Neutrophil (primary cell): ENCODE measurements around the gene PILRB.

Experiments used
- H3K27ac ChIP-seq: fragments of 200-600 bp; sonication (generic); 2 replicates; pipeline ENCODE4 v1.5.1; 2016; ENCODE audit warnings: mild to moderate bottlenecking, moderate library complexity
- H3K27me3 ChIP-seq: fragments of 200-600 bp; sonication (generic); 2 replicates; pipeline ENCODE4 v1.6.0; 2016; ENCODE audit warnings: mild to moderate bottlenecking
- H3K36me3 ChIP-seq: fragments of 200-600 bp; sonication (generic); 2 replicates; pipeline ENCODE4 v1.5.1; 2017
- H3K4me1 ChIP-seq, 2 experiments: fragments of 200-600 bp in 1 of 2; sonication (generic) in 1 of 2; 1 replicate in 1 of 2; 2 replicates in 1 of 2; pipeline versions ENCODE4 v1.5.1 to v1.6.1; 2013 to 2016; ENCODE audit warnings: low read depth in 1 of 2, low read length in 1 of 2, mild to moderate bottlenecking in 1 of 2, moderate library complexity in 1 of 2; ENCODE audit not compliant: control insufficient read depth in 1 of 2, insufficient read depth in 1 of 2
- H3K4me3 ChIP-seq, 2 experiments: fragments of 200-600 bp in 1 of 2; sonication (generic) in 1 of 2; 1 replicate in 1 of 2; 2 replicates in 1 of 2; pipeline ENCODE4 v1.5.1; 2013 to 2016; ENCODE audit warnings: low read depth in 1 of 2, low read length in 1 of 2, mild to moderate bottlenecking in 1 of 2, moderate library complexity in 1 of 2
- H3K9me3 ChIP-seq: fragments of 200-600 bp; sonication (generic); 2 replicates; pipeline ENCODE4 v1.5.1; 2016
- CTCF ChIP-seq: fragments of 200-600 bp; sonication (generic); IDR thresholded peaks from 2 replicates; pipeline ENCODE4 v1.5.1; 2016; ENCODE audit warnings: antibody characterized with exemption

The PILRB gene

GRCh38 chr7:100413346-100413745, 55.4 kb downstream of the PILRB start:
- Histone ChIP-seq H3K27me3 (no peaks in the 10 kb centered on the region), H3K9me3 (no peaks in the 10 kb centered on the region), H3K4me3 (no peak overlapping the region), H3K27ac (peak overlapping the region; percentile 51), H3K4me1 (peaks cover 7 to 12% of the 10 kb centered on the region in 2 experiments), H3K36me3 (peaks cover 46% of the 10 kb centered on the region)
- TF ChIP-seq CTCF: no peak

GRCh38 chr7:100413889-100414288, 56.0 kb downstream of the PILRB start:
- Histone ChIP-seq H3K27me3 (no peaks in the 10 kb centered on the region), H3K27ac (peak overlapping the region; percentile 51), H3K4me1 (peaks cover 7 to 12% of the 10 kb centered on the region in 2 experiments), H3K9me3 (no peaks in the 10 kb centered on the region), H3K4me3 (no peak overlapping the region), H3K36me3 (peaks cover 44% of the 10 kb centered on the region)
- TF ChIP-seq CTCF: no peak

DNA sequence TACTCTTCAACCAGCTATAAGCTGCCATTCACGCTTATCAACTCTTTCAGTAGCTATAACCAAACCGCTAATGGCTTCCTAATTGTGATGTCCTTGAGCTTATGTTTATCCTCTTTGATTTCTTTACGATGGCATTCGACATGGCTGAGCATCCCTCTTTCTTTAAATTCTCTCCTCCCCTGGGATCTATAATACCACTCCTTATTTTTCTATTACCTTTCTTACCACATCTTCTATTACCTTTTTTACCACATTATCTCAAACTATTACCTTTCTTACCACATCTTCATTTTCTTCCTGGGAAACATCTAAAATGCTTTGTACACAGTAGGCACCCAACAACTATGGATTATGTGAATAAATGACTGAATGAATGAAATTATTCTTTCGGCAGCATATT, 57.5 kb downstream of the PILRB start:
- Histone ChIP-seq H3K4me3 (no peak overlapping the region), H3K36me3 (peaks cover 33% of the 10 kb centered on the region), H3K27ac (no peak overlapping the region), H3K27me3 (no peaks in the 10 kb centered on the region), H3K9me3 (no peaks in the 10 kb centered on the region), H3K4me1 (peaks cover 7 to 12% of the 10 kb centered on the region in 2 experiments)
- TF ChIP-seq CTCF: no peak
